Measurements from ENCODE around the gene MT1HL1.

MT1HL1 gene

GRCh38 chr1:237042892-237043576 lies 38.8 kb upstream of the MT1HL1 start:
- POLR2A ChIA-PET (ENCODE audit: low non-redundant PET): no interaction called here

GRCh38 chr1:237042526-237042891 lies 38.3 kb upstream of the MT1HL1 start:
- POLR2A ChIA-PET (ENCODE audit: low non-redundant PET): no interaction called here
- no peak overlapping the region for H3K27ac ChIP-seq

More at GRCh38 chr1:237042892-237043576, 38.8 kb upstream of the MT1HL1 start:
- TF ChIP-seq, protein P1, sequence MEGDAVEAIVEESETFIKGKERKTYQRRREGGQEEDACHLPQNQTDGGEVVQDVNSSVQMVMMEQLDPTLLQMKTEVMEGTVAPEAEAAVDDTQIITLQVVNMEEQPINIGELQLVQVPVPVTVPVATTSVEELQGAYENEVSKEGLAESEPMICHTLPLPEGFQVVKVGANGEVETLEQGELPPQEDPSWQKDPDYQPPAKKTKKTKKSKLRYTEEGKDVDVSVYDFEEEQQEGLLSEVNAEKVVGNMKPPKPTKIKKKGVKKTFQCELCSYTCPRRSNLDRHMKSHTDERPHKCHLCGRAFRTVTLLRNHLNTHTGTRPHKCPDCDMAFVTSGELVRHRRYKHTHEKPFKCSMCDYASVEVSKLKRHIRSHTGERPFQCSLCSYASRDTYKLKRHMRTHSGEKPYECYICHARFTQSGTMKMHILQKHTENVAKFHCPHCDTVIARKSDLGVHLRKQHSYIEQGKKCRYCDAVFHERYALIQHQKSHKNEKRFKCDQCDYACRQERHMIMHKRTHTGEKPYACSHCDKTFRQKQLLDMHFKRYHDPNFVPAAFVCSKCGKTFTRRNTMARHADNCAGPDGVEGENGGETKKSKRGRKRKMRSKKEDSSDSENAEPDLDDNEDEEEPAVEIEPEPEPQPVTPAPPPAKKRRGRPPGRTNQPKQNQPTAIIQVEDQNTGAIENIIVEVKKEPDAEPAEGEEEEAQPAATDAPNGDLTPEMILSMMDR (conservative IDR thresholded peaks at IDR 0.05; ENCODE audit: low read depth): no peak
- CTCF ChIA-PET: interaction anchor here (0.6 kb wide), 1 partner anchor 156 kb away, joined by 4 read pairs; no protein-coding TSS in a partner anchor
- no peak overlapping the region for H3K27ac ChIP-seq
- DNase-seq (ENCODE audit: low spot score): no peak

DNA sequence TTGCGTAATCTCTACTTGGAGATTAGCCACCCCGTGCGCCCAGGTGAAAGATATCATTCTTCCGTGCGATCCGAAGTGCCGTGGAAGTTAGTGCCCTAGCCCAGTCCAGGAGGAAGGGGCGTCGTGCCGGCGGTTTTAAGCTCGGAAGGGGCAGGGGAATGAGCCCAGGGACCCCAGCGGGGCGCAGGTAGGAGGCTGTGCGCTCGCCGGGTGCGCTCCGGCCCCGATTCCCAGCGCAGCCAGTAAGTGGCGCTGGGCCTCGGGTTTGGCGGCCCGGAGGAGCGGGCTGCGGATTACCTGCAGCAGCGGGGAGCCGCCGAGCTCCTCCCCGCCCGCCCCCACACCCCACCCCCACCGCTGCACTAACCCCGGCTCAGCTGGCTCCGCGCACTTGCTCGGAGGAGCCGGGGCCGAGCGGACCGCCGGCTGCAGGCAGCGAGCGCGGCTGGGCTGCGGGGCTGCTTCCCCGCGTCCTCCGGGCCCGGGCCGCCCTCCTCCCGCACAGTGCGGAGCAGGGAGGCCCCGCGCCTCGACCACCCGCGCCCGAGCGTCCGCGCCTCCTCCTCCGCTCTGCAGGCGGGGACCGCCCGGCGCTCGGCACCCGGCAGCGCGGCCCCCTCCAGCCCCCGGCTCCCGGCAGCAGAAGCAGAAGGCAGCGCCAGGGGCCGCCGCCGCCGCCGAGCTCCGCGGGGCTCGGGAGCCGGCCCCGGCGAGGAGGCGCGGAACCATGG lies 37.7 kb upstream of the MT1HL1 start, which contains the start of gene RYR2:
Gene RYR2, plus strand, starts transcription at position 390 of the 731 bp plus-strand sequence. Its CDS starts 338 bp downstream, at position 728.
- H3K27ac ChIP-seq: no peak within 1 kb of the TSS
- no peak for DNase-seq (ENCODE audit: low spot score)
- ChIA-PET POLR2A (ENCODE audit: low non-redundant PET) (no interaction called here), CTCF (interaction anchor here (0.5 to 0.6 kb wide), 2 partner anchors 84 to 154 kb away, joined by 3 to 4 read pairs; no protein-coding TSS in a partner anchor)
- TF ChIP-seq, protein P1 (conservative IDR thresholded peaks at IDR 0.05; ENCODE audit: low read depth): no peak

More at GRCh38 chr1:237042526-237042891, 38.3 kb upstream of the MT1HL1 start:
- TF ChIP-seq, protein P1 (conservative IDR thresholded peaks at IDR 0.05; ENCODE audit: low read depth): no peak
- CTCF ChIA-PET: interaction anchor here (0.6 kb wide), 1 partner anchor 155 kb away, joined by 4 read pairs; no protein-coding TSS in a partner anchor
- DNase-seq (ENCODE audit: low spot score): no peak

DNA sequence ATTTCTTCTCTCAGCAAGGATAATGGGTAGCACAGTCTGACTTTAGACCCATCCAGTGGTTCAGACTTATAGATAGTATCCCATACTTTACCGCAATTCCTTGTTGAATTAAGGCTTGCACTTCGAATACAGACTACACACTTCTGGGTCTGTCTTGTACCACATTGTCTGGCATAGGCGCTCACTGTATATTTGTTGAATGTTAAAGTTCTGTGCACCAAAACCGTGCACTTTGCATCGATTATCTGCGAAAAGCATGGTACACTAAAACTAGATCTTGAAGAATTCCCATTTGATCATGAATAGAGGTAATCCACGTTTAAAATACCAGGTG lies 37.2 kb upstream of the MT1HL1 start:
- no peak overlapping the region for H3K27ac ChIP-seq
- TF ChIP-seq, protein P1 (conservative IDR thresholded peaks at IDR 0.05; ENCODE audit: low read depth): no peak
- DNase-seq (ENCODE audit: low spot score): no peak
- CTCF ChIA-PET: interaction anchor here (0.5 kb wide), 1 partner anchor 83 kb away, joined by 3 read pairs; no protein-coding TSS in a partner anchor
- POLR2A ChIA-PET (ENCODE audit: low non-redundant PET): no interaction called here

DNA sequence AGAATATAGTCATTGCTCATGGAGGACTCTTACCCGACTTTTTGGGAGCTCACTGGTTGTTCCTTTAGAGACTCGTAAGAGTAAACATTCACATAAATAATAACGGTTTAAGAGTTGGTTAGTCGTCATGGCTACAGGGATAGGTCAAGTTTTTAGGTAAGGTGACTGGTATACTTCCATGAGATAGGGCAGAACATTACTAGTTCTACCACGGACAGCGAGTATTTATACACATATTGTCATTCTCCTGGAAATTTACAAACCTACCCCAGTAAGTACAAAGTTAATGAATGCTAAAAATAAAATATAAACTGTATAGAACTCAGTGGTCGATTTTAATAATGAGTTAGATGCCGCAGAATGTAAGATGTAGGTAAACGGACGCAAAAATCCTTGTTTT lies 36.6 kb upstream of the MT1HL1 start:
- DNase-seq (ENCODE audit: low spot score): no peak
- H3K27ac ChIP-seq: no peak overlapping the region
- ChIA-PET CTCF (no interaction called here), POLR2A (ENCODE audit: low non-redundant PET) (no interaction called here)
- TF ChIP-seq, protein P1 (conservative IDR thresholded peaks at IDR 0.05; ENCODE audit: low read depth): no peak

DNA sequence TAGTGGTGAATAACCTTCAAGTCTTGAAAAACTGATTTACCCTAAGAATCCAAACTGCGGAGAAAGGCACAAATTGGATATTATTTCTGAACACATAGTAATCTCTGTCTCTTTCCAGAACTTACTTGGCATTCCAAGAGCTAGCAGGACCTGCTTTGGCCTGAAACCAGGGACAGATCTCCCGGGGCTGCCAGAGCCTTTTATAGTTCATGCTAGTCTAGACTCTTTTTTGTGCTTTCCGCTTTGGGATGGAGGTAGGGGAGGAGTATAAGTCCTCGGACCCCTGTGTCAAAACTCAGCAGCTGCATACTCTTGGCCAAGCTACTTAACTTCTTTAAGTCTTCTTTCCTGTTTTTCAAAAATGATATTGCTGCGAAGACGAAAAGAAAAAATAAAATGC lies 34.0 kb upstream of the MT1HL1 start:
- CTCF ChIA-PET: no interaction called here
- TF ChIP-seq, protein P1 (conservative IDR thresholded peaks at IDR 0.05; ENCODE audit: low read depth): no peak
- no peak for DNase-seq (ENCODE audit: low spot score)
- H3K27ac ChIP-seq: no peak overlapping the region
- POLR2A ChIA-PET (ENCODE audit: low non-redundant PET): no interaction called here
